ENCODE measurements around the gene CLDND2.

CLDND2 gene

DNA sequence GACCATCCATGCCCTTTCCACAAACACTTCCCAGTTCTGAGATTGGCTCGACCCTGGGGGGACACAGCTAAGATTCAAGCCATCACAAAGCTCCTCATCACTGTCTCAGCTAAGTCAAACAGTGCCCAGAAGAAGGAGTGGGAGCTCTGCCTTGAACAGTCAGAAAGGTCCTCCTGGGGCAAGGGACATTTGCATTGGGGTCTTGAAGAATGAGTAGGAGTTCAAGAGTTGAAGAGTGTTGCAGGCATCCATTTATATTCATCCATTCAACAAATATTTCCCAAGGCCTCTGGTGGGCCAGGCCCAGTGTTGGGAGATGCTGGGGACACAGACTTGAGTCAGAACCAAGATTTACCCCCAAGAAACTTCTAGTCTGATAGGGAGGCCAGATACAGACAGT is 50.8 kb downstream of the CLDND2 start:
- no peaks in the 10 kb centered on the region for H3K9me3 ChIP-seq
- no peak for DNase-seq
- TF ChIP-seq, protein P1, sequence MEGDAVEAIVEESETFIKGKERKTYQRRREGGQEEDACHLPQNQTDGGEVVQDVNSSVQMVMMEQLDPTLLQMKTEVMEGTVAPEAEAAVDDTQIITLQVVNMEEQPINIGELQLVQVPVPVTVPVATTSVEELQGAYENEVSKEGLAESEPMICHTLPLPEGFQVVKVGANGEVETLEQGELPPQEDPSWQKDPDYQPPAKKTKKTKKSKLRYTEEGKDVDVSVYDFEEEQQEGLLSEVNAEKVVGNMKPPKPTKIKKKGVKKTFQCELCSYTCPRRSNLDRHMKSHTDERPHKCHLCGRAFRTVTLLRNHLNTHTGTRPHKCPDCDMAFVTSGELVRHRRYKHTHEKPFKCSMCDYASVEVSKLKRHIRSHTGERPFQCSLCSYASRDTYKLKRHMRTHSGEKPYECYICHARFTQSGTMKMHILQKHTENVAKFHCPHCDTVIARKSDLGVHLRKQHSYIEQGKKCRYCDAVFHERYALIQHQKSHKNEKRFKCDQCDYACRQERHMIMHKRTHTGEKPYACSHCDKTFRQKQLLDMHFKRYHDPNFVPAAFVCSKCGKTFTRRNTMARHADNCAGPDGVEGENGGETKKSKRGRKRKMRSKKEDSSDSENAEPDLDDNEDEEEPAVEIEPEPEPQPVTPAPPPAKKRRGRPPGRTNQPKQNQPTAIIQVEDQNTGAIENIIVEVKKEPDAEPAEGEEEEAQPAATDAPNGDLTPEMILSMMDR (IDR thresholded peaks at IDR 0.05): no peak

DNA sequence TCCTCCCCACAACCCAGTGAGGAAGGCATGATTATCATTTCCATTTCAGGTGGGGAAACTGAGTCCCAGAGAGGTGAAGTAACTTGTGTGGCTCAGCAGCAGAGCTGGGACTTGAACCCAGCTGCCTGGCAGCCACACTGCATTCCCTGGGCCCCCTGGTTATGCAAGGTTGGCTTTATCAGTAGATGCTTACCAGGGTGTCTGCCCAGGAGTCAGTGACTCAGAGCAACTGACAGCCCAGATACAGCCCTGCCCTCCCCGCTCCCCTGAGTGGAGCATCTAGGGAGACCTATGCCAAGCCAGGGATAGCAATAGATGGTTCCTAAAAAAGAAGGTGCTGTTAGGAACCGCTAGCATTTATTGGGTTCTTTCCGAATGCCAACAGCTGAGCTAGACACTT is 51.4 kb downstream of the CLDND2 start:
- Histone ChIP-seq H3K27ac (no peak overlapping the region), H3K9me3 (no peaks in the 10 kb centered on the region), H3K36me3 (no peaks in the 10 kb centered on the region), H3K4me1 (no peaks in the 10 kb centered on the region), H3K4me3 (no peak overlapping the region), H3K27me3 (peaks cover 0 to 31% of the 10 kb centered on the region in 2 donors)
- DNase-seq: no peak
- TF ChIP-seq, protein P1 (IDR thresholded peaks at IDR 0.05): no peak
- intact Hi-C loops (cut with DNase I; ENCODE audit: low total_unique reads): no loop called here

More for the DNA sequence above, 50.8 kb downstream of the CLDND2 start:
- Histone ChIP-seq H3K36me3 (no peaks in the 10 kb centered on the region), H3K27ac (no peak overlapping the region), H3K4me1 (no peaks in the 10 kb centered on the region), H3K4me3 (no peak overlapping the region), H3K27me3 (peaks cover 0 to 31% of the 10 kb centered on the region in 2 donors)
- intact Hi-C loops (cut with DNase I; ENCODE audit: low total_unique reads): no loop called here
